Measurements from ENCODE around the gene MRPS2.
"Not testable (repeated sequence)": the region's sequence is repeated elsewhere in the genome, so short reads cannot be mapped to it uniquely, and the experiment has no call there.

The MRPS2 gene

DNA sequence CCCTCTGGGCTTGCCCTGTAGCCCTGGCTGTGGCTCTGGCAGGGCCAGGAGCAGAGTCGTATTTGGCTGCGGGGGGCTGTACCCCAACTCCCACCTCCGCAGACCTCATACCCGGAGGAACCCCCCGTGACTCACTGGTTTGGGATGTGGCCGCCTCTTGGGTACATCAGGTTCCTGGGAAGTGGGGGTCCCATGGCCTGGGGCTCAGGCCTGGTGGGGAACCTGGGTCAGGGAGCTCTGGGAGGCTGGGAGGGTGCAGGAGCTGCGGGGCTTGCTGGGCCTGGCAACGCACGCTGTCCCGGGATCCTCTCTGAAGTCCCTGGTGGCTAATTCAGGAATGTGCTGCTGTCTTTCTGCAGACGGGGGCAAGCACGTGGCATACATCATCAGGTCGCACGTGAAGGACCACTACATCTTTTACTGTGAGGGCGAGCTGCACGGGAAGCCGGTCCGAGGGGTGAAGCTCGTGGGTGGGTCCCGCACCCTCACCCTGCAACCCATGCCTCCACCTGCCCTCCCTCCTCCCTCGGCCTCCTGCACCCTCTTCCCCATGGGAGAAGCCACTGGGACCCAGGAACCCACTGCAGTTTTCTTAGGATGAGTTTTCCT lies 23.1 kb downstream of the MRPS2 start:
- no peak for DNase-seq
- Mint-ChIP-seq H3K27me3 (peaks cover 7% of the 10 kb centered on the region), H3K9me3 (no peaks in the 10 kb centered on the region), H3K4me3 (no peak overlapping the region), H3K4me1 (ENCODE audit: low read depth) (no peaks in the 10 kb centered on the region), H3K27ac (no peak overlapping the region), H3K36me3 (ENCODE audit: low read depth) (no peaks in the 10 kb centered on the region)

DNA sequence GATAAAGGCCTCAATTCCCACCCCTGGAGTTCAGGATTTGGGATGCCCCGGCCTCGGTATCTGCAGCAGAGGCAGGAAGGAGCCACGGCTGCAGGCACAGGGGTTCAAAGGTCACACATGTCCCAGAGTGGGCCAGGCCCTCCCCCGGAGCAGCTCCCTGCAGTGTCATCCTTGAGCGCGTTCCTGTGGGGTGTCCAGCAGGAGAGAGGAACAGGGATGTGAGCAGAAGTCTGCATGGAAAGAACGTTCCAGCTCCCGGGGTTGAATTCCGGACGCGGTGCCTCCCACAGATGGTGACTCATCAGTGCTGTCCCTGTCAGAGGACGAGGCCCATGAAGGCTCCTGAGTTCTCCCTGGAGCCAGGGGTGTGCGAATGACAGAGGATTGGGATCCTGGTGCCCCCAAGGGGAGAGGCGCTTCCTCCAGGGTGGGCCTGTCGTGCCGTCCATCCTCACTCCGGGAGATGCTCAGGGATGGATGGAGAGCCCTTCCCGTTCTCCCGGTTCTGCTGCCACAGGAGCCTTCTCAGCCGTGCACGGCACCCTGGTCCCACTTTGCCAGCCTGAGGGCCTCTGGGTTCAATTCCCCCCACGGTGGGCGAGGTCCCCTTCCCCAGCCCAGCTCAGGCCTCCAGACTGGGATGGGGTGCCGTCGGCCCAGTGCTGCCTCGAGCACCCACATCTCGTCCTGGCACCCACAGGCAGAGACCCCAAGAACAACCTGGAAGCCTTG lies 23.8 kb downstream of the MRPS2 start:
- Mint-ChIP-seq H3K4me1 (ENCODE audit: low read depth) (no peaks in the 10 kb centered on the region), H3K4me3 (no peak overlapping the region), H3K36me3 (ENCODE audit: low read depth) (no peaks in the 10 kb centered on the region), H3K27ac (no peak overlapping the region), H3K27me3 (peaks cover 7% of the 10 kb centered on the region), H3K9me3 (no peaks in the 10 kb centered on the region)
- DNase-seq: no peak

DNA sequence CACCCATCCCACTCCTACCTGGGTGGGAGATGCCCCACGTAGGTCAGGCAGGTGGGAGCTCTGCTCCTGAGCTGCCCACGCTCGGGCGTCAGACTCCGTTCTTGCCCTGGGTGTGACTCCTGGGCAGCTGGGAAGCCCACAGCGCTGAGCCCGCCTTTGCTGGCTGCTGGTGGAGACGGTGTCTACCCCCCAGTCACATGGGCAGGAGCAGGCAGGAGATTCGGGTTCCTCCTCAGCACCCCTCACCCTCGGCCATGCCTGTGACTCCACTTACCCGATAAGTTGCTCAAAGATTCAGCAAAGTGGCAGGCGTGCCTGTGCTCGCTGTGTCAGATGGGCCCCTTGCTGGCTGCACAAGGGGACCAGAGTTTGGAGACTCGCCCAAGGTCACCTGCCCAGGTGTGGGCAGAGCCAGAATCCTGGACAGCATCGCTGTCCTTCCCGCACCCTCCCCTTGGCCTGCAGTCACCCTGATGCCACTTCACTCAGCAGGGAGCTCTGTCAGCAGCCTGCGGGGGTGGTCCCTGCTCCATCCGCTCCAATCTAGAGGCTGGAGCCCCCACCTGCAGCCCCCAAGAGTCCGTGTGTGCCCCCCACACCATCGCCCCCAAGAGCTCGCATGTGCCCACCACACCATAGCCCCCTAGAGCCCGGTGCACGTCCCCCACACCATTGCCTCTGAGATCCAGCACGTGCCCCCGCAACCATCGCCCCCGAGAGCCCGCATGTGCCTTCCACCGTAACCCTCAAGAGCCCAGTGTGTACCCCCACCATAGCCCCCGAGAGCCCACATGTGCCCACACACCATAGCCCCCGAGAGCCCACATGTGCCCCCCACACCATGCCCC lies 25.0 kb downstream of the MRPS2 start:
- no peak overlapping the region for H3K4me3 Mint-ChIP-seq
- no peak overlapping the region for H3K27ac Mint-ChIP-seq
- DNase-seq: no peak
- peaks cover 10% of the 10 kb centered on the region for H3K27me3 Mint-ChIP-seq
- H3K36me3 Mint-ChIP-seq (ENCODE audit: low read depth): no peaks in the 10 kb centered on the region
- no peaks in the 10 kb centered on the region for H3K4me1 Mint-ChIP-seq (ENCODE audit: low read depth)
- no peaks in the 10 kb centered on the region for H3K9me3 Mint-ChIP-seq

DNA sequence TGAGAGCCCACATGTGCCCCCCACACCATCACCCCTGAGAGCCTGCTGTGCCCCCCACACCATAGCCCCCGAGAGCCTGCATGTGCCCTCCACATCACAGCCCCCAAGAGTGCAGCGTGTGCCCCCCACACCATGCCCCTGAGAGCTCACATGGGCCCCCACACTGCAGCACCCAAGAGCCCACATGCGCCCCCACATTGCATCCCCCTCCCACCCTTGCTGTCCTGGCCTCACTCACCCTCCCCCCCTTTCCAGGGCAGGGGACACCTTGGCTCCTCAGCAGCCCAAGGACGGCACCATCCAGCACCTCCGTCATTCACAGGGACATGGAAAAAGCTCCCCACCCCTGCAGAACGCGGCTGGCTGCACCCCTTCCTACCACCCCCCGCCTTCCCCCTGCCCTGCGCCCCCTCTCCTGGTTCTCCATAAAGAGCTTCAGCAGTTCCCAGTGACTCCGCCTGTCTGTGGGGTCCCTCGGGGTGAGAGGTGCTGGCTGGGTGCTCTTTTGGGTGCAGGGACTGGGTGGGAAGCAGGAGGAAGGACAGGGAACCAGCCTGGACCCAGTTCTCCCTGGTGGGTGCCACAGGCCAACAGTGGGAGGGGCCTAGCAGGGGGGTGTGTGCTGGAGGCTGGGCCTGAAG lies 25.7 kb downstream of the MRPS2 start:
- Mint-ChIP-seq H3K9me3 (no peaks in the 10 kb centered on the region), H3K27me3 (peaks cover 13% of the 10 kb centered on the region), H3K27ac (no peak overlapping the region), H3K36me3 (ENCODE audit: low read depth) (no peaks in the 10 kb centered on the region), H3K4me3 (no peak overlapping the region), H3K4me1 (ENCODE audit: low read depth) (no peaks in the 10 kb centered on the region)
- peak; percentile 8 for DNase-seq

DNA sequence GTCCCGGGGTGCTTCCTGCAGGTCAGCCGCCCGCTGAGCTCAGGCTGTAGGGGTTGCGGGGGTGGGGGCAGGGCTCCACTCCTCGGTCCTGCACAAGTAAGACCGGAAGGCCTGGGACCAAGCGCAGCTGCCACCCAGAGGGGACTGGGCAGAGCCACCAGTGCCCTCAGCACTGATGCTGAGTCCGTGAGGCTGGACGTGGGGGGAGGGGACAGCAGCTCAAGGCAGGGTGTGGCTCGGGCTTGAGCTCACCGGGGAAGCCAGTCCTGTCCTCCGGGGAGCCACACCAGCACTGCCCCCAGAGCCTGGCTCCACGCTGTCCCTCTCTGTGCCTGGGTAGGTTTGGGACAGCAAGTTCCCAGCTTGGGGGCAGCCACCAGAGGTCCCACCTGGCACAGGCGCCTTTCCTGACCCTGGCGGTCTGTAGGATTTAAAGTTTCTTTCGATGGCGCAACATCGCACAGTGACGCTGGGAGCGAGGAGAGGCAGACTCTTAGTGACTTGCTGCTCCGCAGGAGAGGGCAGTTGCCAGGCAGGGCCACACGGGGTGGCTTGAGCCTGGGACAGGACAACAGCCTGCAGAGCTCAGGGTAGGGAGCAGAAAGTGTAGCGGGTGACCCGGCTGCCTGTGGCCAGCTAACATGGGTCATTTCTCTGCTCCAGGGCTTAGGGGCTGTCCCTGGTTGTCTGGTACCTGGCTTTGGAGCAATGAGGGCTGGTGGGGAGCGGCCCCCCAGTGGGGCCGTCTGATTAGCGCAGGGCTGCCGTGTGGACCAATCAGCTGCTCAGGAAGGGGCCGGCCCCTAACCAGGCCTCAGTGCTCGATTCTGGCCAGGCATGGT lies 26.5 kb downstream of the MRPS2 start:
- H3K4me3 Mint-ChIP-seq: no peak overlapping the region
- DNase-seq: peak; percentile 16
- no peak overlapping the region for H3K27ac Mint-ChIP-seq
- peaks cover 15% of the 10 kb centered on the region for H3K27me3 Mint-ChIP-seq
- no peaks in the 10 kb centered on the region for H3K9me3 Mint-ChIP-seq
- H3K36me3 Mint-ChIP-seq (ENCODE audit: low read depth): no peaks in the 10 kb centered on the region
- no peaks in the 10 kb centered on the region for H3K4me1 Mint-ChIP-seq (ENCODE audit: low read depth)

DNA sequence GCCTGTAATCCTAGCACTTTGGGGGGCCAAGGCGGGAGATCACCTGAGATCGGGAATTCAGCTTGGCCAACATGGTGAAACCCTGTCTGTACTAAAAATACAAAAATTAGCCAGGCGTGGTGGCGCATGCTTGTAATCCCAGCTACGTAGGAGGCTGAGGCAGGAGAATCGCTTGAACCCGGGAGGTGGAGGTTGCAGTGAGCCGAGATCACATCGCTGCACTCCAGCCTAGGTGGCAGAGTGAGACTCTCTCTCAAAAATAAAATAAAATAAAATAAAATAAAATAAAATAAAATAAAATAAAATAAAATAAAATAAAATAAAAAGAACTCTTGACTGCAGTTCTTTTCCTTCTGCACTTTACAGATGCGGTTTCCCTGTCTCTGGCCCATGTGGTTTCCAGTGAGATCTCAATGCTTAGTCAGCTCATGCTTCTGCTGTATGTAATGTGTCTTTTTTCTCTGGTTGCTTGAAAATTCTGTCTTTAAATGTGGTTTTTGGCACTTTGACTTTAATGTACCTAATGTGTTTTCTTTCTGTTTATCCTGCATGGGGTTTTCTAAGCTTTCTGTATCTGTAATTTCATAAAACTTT lies 28.5 kb downstream of the MRPS2 start:
- peaks cover 19% of the 10 kb centered on the region for H3K27me3 Mint-ChIP-seq
- not testable (repeated sequence) for H3K4me1 Mint-ChIP-seq (ENCODE audit: low read depth); H3K36me3 Mint-ChIP-seq (ENCODE audit: low read depth); DNase-seq; H3K9me3 Mint-ChIP-seq; H3K27ac Mint-ChIP-seq; H3K4me3 Mint-ChIP-seq

DNA sequence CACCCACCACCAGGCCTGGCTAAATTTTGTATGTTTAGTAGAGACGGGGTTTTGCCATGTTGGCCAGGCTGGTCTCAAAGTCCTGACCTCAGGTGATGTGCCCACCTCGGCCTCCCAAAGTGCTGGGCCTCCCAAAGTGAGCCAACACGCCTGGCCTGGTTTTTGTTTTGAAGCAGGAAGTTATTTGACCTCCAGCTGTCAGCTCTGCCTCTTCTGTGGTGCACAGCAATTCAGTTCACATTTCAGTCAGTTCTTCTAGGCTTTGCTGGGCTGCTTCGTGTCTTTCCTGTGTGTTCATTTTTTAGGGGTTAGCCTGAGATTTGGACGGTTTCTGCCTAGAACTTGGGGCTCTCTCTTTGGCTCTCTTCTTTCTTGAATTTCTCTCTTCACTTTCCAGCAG lies 29.7 kb downstream of the MRPS2 start:
- Mint-ChIP-seq H3K4me1 (ENCODE audit: low read depth) (no peaks in the 10 kb centered on the region), H3K27ac (no peak overlapping the region), H3K9me3 (no peaks in the 10 kb centered on the region), H3K4me3 (no peak overlapping the region), H3K27me3 (peaks cover 25% of the 10 kb centered on the region), H3K36me3 (ENCODE audit: low read depth) (no peaks in the 10 kb centered on the region)
- no peak for DNase-seq

DNA sequence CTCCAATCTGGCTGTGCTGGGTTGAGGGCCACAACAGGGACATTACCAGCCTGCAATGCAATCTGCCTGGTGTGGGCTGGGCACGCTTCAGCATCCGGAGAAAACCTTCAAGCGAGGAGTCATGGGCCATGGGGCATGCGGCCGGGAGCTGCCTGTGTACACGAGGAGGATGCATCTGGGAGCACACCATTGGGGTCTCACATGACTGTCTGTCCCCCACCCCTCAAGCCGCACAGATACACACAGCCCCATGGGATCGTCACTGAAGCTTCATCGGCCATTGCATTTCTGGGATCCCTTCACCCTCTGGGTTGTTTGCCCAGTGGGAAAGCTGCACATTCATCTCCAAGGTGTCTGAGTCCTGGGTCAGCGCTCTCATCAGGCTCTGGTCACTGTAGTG lies 30.6 kb downstream of the MRPS2 start:
- H3K27me3 Mint-ChIP-seq: peaks cover 27% of the 10 kb centered on the region
- DNase-seq: no peak
- no peak overlapping the region for H3K27ac Mint-ChIP-seq
- H3K9me3 Mint-ChIP-seq: no peaks in the 10 kb centered on the region
- H3K4me3 Mint-ChIP-seq: no peak overlapping the region
- no peaks in the 10 kb centered on the region for H3K4me1 Mint-ChIP-seq (ENCODE audit: low read depth)
- no peaks in the 10 kb centered on the region for H3K36me3 Mint-ChIP-seq (ENCODE audit: low read depth)

DNA sequence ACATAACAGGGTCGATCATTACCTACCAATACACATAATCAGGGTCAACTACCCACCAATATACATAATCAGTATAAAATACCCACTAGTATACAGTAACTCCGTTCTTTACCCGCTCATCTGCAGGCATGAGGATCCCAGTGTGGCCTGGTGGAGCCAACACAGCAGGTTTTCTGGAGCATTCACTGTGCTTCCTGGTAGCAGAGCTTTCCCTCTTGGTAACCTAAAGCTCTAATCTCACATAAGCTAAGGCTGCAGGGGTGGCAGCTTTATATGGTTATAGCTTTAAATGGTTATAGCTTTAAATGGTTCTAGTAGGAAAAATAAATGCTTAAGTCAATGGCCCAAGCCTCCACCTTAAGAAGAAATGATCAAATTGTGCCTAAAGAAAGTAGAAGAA lies 32.6 kb downstream of the MRPS2 start:
- H3K9me3 Mint-ChIP-seq: no peaks in the 10 kb centered on the region
- no peak overlapping the region for H3K4me3 Mint-ChIP-seq
- DNase-seq: no peak
- no peaks in the 10 kb centered on the region for H3K4me1 Mint-ChIP-seq (ENCODE audit: low read depth)
- no peaks in the 10 kb centered on the region for H3K36me3 Mint-ChIP-seq (ENCODE audit: low read depth)
- no peak overlapping the region for H3K27ac Mint-ChIP-seq
- H3K27me3 Mint-ChIP-seq: peaks cover 31% of the 10 kb centered on the region

DNA sequence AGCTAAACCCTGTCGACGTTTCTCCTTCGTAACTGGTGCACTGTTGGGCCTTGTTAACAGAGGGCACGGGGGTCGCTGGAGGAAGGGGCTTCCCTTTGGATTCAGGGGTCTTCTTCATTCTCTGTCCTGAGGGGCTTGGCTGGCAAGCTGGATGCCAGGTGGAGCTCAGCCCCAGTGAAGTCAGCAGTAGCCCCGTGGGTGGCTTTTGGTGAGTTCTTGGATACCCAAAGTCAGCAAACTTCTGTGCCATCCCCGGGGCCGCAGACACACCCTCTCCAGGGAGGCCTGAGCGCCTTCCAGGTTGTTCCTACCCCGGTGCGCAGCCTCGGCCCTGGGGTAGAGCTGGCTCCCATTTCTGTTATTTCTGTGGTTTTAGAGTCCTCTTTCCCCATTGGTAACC lies 33.2 kb downstream of the MRPS2 start:
- peaks cover 35% of the 10 kb centered on the region for H3K27me3 Mint-ChIP-seq
- no peak overlapping the region for H3K4me3 Mint-ChIP-seq
- no peak for DNase-seq
- no peaks in the 10 kb centered on the region for H3K4me1 Mint-ChIP-seq (ENCODE audit: low read depth)
- H3K9me3 Mint-ChIP-seq: no peaks in the 10 kb centered on the region
- H3K36me3 Mint-ChIP-seq (ENCODE audit: low read depth): no peaks in the 10 kb centered on the region
- H3K27ac Mint-ChIP-seq: no peak overlapping the region

DNA sequence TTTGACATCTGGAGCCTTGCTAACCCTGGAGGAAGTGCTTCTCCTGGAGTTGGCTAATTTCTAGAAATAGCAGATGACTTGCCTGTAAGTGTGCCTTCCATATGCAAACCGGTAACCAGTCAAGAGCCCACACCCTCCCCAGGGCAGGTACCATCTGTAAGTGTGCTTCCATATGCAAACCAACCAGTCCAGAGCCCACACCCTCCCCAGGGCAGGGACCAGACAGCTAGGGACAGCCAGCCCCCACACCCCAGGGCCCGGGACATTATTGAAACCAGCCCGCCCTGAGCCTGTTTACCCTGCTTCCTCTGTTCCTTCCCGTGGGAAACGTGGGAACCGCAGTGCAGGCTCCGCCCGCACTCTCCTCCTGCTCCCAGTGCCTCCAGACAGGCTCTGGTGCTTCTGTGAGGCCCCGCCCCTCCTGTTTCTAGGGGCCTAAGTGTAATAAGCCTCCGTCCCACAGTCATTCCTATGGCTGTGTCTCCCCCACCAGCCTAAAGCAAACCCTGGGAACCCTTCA lies 33.8 kb downstream of the MRPS2 start:
- H3K4me1 Mint-ChIP-seq (ENCODE audit: low read depth); H3K4me3 Mint-ChIP-seq; H3K9me3 Mint-ChIP-seq; H3K27ac Mint-ChIP-seq; DNase-seq; H3K36me3 Mint-ChIP-seq (ENCODE audit: low read depth): not testable (repeated sequence)
- peaks cover 40% of the 10 kb centered on the region for H3K27me3 Mint-ChIP-seq

DNA sequence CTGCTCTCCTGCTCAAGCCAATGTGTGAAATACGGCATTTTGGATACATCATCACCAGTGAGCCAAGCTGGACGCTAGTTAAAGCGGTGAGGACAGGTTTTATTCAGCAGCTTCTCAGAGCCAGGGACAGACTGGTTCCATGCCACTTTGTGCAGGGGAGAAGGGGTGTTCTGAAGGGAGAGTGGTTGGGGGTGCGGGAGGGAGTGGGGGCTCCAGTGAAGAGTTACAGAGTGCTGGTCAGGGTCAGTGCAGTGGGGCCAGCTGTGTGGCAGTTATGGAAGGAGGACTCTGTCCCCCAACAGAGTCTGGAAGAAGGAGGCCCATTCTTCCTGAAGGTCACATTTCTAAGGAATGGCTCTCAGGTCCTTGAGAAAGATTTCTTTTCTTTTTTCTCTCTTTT lies 34.3 kb downstream of the MRPS2 start:
- H3K36me3 Mint-ChIP-seq (ENCODE audit: low read depth); DNase-seq; H3K9me3 Mint-ChIP-seq; H3K4me1 Mint-ChIP-seq (ENCODE audit: low read depth); H3K4me3 Mint-ChIP-seq; H3K27ac Mint-ChIP-seq: not testable (repeated sequence)
- peaks cover 43% of the 10 kb centered on the region for H3K27me3 Mint-ChIP-seq

DNA sequence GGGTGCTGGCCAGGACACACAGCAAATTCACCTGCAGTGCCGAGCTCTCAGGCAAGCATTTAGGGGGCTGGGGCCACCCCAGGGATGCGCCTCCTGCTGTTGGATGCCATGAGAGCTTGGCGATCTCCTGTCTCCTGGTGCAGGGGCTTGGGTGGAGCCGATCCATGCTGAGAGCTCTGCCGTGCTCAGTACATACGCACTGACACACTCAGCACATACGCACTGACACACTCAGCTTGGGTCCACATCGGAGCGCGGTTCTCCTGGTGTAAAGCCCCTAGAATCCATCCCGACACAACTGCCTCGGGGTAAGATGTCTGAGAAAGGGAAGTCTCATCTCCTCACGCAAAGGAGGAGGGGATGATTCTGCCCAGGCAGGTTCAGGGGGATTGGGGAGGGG lies 35.1 kb downstream of the MRPS2 start:
- peaks cover 47% of the 10 kb centered on the region for H3K27me3 Mint-ChIP-seq
- not testable (repeated sequence) for H3K36me3 Mint-ChIP-seq (ENCODE audit: low read depth); H3K9me3 Mint-ChIP-seq; H3K4me1 Mint-ChIP-seq (ENCODE audit: low read depth); DNase-seq; H3K27ac Mint-ChIP-seq; H3K4me3 Mint-ChIP-seq
